OCI-M2 (cell line): ENCODE results near the gene OR51E2.

Source experiments
- DNase-seq: peaks from one replicate; lab custom pipeline; 2025; ENCODE audit not compliant: unreplicated experiment; lab: John Stamatoyannopoulos, UW

The OR51E2 gene

DNA sequence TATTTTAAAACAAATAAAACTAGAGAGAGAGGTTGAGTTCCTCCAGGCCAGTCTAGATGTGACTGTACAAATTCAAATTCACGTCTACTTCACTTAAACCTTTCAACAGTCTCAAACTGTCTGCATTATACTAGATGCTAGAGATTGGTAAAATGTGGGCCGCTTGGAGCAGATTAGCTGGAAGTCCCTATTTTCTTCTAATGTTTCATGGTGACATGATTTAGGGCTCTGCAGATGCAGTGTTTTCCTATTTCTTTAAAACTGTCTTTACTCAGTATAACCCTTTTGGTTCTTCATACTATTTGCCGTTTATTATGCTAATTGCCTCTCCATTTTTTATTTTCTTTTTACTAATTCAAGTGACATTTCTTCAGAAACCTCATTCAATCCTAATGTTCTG lies 33.5 kb downstream of the OR51E2 start:
- no peak for DNase-seq

DNA sequence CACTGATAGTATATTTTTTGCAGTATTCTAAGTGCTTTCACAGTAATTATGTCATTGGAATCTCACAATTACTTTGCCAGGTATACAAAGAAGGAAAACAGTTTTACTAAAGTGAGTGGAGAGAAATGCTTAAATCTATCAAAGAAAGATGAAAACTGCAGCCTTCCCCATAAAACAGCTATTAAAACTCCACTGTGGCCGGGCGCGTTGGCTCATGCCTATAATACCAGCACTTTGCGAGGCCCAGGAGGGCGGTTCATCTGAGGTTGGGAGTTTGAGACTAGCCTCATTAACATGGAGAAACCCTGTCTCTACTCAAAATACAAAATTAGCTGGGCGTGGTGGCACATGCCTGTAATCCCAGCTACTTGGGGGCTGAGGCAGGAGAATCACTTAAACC lies 34.8 kb downstream of the OR51E2 start:
- no peak for DNase-seq

DNA sequence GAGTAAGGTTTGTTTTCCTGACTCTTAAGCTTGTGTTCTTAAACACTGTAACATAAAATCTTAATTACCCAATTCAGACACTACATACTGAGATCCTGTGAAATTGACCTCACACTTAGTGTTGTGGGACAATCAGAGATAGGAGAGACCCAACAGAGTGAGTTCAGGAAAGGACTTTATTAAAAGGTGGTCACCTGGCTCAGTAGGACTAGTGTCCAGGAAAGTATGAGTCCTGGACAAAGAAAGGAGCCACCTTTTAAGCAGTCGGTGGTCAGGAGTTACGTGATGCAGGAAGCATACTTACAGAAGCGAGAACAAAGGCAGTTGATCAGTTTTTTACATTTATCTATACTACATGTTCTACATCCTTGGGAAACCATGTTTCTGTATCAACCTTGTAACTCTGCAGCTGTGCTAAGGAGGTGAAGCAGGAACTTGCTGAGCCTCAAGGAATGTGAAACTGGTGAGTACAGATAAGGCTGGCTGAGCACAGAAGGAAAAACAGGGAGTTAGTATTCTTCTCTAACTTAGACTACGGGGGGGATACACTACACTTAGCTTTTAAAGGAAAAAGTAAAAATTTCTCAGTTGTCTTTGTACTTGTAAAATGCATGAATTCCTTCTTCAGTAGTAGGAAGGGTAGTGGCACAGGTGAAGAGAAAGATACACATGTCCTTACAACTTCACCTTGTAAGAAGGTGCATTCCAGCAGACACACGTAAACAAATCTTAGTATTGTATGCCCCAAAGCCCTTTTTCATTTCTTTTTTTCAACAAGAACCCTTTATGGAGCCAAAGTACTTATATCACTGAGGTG lies 38.8 kb downstream of the OR51E2 start:
- DNase-seq, result no peak

DNA sequence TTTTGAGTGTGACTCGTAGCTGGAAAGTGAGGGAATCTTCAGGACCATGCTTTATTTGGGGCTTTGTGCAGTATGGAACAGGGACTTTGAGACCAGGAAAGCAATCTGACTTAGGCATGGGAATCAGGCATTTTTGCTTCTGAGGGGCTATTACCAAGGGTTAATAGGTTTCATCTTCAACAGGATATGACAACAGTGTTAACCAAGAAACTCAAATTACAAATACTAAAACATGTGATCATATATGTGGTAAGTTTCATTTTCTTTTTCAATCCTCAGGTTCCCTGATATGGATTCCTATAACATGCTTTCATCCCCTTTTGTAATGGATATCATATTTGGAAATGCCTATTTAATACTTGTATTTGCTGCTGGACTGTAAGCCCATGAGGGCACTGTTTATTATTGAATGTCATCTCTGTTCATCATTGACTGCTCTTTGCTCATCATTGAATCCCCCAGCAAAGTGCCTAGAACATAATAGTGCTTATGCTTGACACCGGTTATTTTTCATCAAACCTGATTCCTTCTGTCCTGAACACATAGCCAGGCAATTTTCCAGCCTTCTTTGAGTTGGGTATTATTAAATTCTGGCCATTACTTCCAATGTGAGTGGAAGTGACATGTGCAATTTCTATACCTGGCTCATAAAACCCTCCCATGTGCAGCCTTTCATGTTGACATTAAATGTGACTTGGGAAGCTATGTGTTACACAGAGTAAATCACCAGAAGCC lies 42.9 kb downstream of the OR51E2 start:
- DNase-seq, result no peak

DNA sequence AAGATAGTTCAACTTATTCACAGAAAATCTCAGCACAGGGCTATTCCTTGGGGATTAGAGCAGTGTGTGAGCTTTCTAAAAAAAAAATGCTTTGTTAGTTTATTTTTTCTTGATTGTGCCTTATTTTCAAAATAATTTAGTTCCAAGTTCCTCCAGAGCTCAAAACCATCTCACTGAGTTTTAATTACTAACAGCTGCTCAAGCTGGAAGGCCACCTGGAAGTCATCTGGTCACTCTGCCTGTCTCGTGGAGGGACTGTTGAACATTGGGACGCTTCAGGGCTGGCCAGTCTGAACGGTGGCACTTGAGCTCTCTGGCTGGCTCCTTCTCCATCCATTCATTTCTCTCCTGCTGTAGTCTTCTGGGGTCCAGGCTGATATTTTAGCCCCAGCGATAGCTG lies 49.9 kb downstream of the OR51E2 start:
- no peak for DNase-seq

DNA sequence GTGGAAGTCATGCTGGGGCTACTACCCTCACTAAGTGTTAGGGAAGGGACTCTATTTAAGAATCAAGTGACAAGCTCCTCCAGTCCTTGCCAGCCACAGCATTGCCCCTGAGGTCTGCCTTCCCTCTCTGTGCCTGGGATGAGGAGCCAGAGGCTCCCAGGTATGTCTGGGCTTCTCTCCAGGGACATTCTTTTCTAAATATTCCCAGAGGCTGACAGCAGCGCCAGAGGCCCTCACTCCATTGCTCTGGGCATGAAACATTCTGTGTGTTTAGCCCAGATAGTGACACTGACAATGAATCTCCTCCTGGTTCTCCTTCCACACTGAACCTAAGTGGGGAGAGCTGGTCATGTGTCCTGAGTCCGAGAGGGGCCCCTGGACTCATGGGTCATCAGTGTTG lies 51.7 kb downstream of the OR51E2 start:
- no peak for DNase-seq

DNA sequence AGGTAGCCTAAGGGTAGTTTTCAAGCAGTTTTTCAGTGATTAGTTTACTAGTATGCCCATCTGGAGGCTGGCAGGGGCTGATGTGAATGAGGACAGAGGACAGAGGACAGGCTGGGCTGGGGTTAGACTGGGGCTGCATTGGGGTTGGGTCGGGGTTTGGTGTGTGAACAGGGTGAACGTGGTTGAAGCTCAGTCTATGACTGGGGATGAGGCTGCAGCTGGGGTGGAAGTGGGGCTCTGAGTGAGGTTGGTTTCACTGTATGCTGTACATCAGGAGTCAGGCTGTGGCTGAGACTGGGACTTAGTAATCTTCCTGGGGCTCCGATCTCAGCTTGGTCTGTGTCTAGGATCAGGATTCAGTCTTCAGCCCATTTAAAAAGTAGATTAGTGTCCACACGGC lies 53.4 kb downstream of the OR51E2 start:
- DNase-seq, result no peak

DNA sequence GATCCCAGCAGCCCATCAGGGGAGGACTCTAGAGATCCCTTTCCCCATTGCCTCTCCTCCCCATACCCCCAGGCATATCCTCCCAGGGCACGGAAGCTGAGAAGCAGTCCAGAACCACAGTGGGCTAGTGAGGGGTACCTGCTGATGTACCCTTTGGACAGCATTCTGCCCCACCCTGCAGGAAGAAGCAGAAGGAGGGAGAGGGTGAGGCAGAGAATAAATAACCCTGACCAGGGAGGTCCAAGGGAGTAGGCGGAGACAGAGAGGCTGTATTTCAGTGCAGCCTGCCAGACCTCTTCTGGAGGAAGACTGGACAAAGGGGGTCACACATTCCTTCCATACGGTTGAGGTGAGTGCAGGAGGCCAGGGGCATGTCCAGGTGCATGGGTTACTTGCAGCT lies 54.0 kb downstream of the OR51E2 start, which contains the start of gene OR51E1:
OR51E1 (plus strand) TSS at position 301 of the 400 bp plus-strand sequence. CDS start 8,545 bp downstream, outside the sequence.
- DNase-seq, result no peak

DNA sequence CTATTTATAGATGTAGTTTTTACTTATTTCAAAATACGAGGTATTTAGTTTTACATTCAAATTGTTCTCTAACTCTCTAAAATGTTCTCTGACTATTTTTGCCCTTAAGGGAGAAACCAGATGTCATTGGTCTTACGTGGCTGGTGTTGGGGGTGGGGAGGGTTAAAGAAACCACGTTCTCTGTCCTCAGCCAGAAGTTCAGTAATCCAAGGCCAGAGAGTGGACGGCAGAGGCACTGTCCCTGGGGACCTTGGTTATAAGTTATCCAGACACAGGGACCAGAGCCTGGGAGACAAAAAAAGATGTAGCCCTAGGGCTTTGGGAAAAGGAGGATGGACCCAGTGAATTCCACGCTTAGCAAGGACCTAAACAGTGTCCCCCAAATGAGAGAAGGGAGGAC lies 54.6 kb downstream of the OR51E2 start:
- DNase-seq, result no peak

DNA sequence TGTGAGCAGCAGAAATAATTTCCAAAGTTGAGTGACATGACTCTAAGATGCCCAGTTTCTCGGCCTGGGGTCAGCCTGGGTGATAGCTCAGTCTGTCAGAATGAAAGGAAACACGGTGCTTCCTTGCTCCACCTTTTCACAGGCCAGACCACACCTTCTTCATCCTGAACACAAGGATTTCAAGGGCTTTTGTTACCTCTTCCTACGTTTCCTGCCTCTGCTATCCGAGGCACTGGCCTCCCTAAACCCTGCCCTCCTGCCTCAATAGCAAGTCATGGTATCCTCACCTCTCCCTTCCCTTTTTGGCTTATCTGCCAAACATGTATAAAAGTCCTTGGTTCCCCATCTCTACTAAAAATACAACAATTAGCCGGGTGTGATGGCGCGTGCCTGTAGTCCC lies 55.6 kb downstream of the OR51E2 start:
- no peak for DNase-seq

DNA sequence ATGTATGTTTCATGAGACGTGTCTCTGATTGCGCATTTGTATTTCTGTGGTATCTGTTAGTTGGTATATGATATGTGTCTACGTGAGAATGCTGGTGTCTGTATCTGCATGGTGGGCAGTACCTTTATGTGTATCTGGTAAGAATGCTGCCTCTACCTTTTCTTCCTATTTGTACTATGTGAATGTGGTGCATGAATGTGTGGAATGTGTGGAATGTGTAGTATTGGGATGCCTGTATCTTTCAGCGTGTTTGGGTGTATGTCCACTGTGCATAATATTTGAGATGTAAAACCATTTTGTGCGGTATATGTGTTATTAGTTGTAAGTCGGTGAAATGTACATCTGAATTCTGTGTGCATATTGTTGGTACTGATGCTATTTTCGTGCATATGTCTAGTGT lies 56.2 kb downstream of the OR51E2 start:
- no peak for DNase-seq

DNA sequence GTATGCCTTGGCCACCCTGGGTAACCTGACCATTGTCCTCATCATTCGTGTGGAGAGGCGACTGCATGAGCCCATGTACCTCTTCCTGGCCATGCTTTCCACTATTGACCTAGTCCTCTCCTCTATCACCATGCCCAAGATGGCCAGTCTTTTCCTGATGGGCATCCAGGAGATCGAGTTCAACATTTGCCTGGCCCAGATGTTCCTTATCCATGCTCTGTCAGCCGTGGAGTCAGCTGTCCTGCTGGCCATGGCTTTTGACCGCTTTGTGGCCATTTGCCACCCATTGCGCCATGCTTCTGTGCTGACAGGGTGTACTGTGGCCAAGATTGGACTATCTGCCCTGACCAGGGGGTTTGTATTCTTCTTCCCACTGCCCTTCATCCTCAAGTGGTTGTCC lies 57.7 kb downstream of the OR51E2 start:
- DNase-seq, result no peak

DNA sequence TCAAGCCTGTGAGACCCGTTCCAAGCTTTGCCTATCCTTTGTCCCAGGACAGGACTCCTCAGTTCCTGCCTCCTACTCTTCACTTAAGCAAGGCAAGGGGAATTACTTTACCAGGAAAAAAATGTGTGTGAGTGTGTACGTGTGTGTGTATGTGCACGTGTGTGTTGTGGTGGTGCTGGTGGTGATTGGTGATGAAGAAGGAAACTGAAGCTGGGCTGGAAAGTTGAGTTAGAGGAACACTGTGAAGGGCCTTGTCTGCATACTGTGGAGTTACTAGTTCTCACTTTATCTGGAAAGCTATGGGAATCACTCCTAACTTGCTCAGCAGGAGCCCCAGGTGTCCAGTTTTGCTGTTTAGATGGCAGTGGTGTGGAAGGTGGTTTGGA lies 60.0 kb downstream of the OR51E2 start:
- no peak for DNase-seq

DNA sequence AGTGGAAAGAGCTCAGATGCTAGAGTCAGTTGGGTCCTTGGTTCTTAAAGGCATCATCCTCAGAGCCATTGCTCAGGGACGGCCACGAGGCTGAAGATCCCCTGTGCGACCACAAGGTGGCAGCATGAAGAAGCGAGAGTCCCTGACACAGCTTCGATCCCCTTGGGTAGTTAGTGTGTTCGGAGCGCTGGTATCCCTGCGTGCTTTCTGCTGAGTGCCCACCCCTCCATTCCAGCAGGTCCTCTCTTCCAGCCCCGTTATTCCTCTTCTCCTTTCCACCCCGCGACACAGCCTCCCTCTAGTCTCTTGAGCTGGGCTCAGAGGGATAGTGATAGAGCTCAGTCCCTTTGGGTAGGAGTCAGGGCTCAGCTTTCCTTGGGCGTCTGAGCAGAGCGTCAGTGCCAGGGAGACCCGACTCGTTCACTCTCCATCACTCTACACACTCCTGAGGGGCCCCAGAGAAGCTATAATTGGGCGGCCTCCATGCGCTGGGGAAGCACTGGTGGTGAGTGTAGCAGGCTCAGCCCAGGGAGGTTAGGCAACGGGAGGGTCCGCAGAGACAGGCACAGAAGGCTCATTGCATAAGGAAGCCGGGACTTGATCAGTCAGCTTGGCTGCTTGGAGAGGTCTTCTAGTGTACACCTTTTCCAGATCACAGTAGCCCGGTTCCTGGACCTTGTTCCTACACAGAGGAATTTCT lies 60.5 kb downstream of the OR51E2 start, which contains the start of gene OR51D1:
OR51D1 (plus strand) TSS at position 516 of the 700 bp plus-strand sequence. CDS start 2,314 bp downstream, outside the sequence.
- peak; percentile 52 for DNase-seq

DNA sequence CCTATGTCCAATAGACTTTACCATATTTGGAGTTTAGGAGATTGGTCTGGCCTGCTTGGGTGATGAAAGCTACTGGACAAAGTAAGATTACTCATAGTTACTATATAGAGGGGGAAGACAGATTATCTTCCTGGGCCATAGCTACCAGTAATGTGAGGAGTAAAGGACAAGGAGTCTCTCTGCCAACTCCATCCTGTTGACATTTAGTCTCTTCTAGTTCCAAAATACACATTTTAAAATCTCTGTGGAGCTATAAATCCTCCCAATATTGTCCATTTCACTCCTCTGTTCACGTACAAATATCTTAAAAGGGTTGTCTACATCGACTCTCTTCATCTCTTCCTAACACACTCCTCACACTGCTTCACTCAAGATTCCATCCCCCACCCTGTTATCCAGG lies 61.5 kb downstream of the OR51E2 start:
- DNase-seq, result no peak
